ENCODE data around the gene FANCG. TPM values are rescaled to one million over a fixed set of nuclear protein-coding genes. Genes with fewer than 3 reads are reported as not detected.

FANCG gene
- total and polyA plus RNA-seq, 2 experiments from 2014 or later: 13.4 to 15.3 TPM

DNA sequence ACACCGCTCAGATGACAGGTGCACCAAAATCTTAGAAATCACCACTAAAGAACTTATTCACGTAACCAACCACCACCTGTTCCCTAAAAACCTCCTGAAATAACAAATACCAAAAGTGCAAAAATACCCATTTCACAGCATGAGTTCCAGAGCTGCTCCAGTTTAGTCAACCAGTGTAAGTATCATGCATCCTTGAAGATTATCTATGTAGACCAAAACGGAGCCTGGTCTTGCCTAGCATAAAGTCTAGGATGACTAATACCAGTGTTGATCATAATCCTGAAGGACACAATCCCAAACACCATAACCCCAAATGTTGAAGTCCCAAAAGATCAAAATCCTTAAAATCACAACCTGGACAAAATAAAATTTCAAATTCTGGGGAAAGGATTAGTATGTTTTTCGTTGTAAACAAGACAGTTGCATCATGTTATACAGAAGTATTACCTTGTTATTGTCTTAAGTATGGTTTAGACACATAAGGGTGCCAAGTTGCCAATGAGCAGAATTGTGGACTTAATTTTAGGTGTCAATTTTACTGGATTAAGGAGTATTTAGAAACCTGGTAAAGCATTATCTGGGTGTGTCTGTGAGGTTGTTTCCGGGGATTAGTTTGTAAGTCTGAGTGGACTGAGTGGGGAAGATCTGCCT is 25.4 kb downstream of the FANCG start:
- no peaks in the 10 kb centered on the region for H3K4me1 ChIP-seq (ENCODE audit: insufficient read depth)
- H3K27me3 ChIP-seq: no peaks in the 10 kb centered on the region
- no peak overlapping the region for H3K4me2 ChIP-seq
- H3K9me2 ChIP-seq (replicated peaks; ENCODE audit: insufficient read depth): no peaks in the 10 kb centered on the region
- H4K20me1 ChIP-seq (ENCODE audit: insufficient read depth, poor library complexity, severe bottlenecking): peaks cover 4% of the 10 kb centered on the region
- H2AFZ ChIP-seq: no peak overlapping the region
- DNase-seq (ENCODE audit: low spot score): no peak
- no peaks in the 10 kb centered on the region for H3K36me3 ChIP-seq (replicated peaks; ENCODE audit: insufficient read depth, low read depth)
- TF ChIP-seq CTCF (IDR thresholded peaks at IDR 0.05; ENCODE audit: poor library complexity) (no peak), EZH2 (IDR thresholded peaks at IDR 0.05; ENCODE audit: borderline replicate concordance) (no peak), EZH2phosphoT487 (IDR thresholded peaks at IDR 0.05; ENCODE audit: low read depth, severe bottlenecking, unreplicated experiment) (no peak)
- H3K9me3 ChIP-seq (ENCODE audit: low read depth): no peaks in the 10 kb centered on the region
- H3K27ac ChIP-seq: no peak overlapping the region
- 58% methylated on average over 5 of the region's 5 CpGs for WGBS (ENCODE audit: low lambda C conversion rate, missing lambda C conversion rate)
- H3K79me2 ChIP-seq: no peaks in the 10 kb centered on the region
- no peak overlapping the region for H3K4me3 ChIP-seq

- no peaks in the 10 kb centered on the region for H3K9me3 ChIP-seq (ENCODE audit: low read depth)
- no peaks in the 10 kb centered on the region for H3K27me3 ChIP-seq
- no peaks in the 10 kb centered on the region for H3K9me2 ChIP-seq (replicated peaks; ENCODE audit: insufficient read depth)
- H2AFZ ChIP-seq: no peak overlapping the region
- peaks cover 4% of the 10 kb centered on the region for H3K36me3 ChIP-seq (replicated peaks; ENCODE audit: insufficient read depth, low read depth)
- DNase-seq (ENCODE audit: low spot score): peak; percentile 53
- no peaks in the 10 kb centered on the region for H3K4me1 ChIP-seq (ENCODE audit: insufficient read depth)
- WGBS (ENCODE audit: low lambda C conversion rate, missing lambda C conversion rate): 90% methylated on average over 7 of the region's 7 CpGs
- H4K20me1 ChIP-seq (ENCODE audit: insufficient read depth, poor library complexity, severe bottlenecking): peaks cover 4% of the 10 kb centered on the region
- H3K27ac ChIP-seq: no peak overlapping the region
- no peak overlapping the region for H3K4me2 ChIP-seq
- no peak overlapping the region for H3K4me3 ChIP-seq
- TF ChIP-seq EZH2phosphoT487 (IDR thresholded peaks at IDR 0.05; ENCODE audit: low read depth, severe bottlenecking, unreplicated experiment) (no peak), CTCF (IDR thresholded peaks at IDR 0.05; ENCODE audit: poor library complexity) (peak; percentile 53)
- no peaks in the 10 kb centered on the region for H3K79me2 ChIP-seq
Measured at GRCh38 chr9:35051069-35051967, 28.4 kb downstream of the FANCG start.

GRCh38 chr9:35048511-35048910 is 31.2 kb downstream of the FANCG start:
- WGBS (ENCODE audit: low lambda C conversion rate, missing lambda C conversion rate): 95% methylated on average over 6 of the region's 6 CpGs
- Histone ChIP-seq H4K20me1 (ENCODE audit: insufficient read depth, poor library complexity, severe bottlenecking) (no peaks in the 10 kb centered on the region), H3K27ac (no peak overlapping the region), H3K36me3 (replicated peaks; ENCODE audit: insufficient read depth, low read depth) (peaks cover 4% of the 10 kb centered on the region), H3K79me2 (no peaks in the 10 kb centered on the region), H3K4me2 (no peak overlapping the region), H3K4me1 (ENCODE audit: insufficient read depth) (no peaks in the 10 kb centered on the region), H3K4me3 (no peak overlapping the region), H2AFZ (no peak overlapping the region), H3K27me3 (no peaks in the 10 kb centered on the region), H3K9me2 (replicated peaks; ENCODE audit: insufficient read depth) (no peaks in the 10 kb centered on the region), H3K9me3 (ENCODE audit: low read depth) (no peaks in the 10 kb centered on the region)
- DNase-seq (ENCODE audit: low spot score): no peak
- no peak for TF ChIP-seq CTCF (IDR thresholded peaks at IDR 0.05; ENCODE audit: poor library complexity)
- TF ChIP-seq EZH2phosphoT487 (IDR thresholded peaks at IDR 0.05; ENCODE audit: low read depth, severe bottlenecking, unreplicated experiment): no peak
- TF ChIP-seq EZH2 (IDR thresholded peaks at IDR 0.05; ENCODE audit: borderline replicate concordance): no peak
